ENCODE measurements around the gene MAPK13. TPM values are rescaled to one million over a fixed set of nuclear protein-coding genes. Genes with fewer than 3 reads are reported as not detected.

The MAPK13 gene
- total RNA-seq, 2 donors from 2014 or later: 7.0 to 10.1 TPM

DNA sequence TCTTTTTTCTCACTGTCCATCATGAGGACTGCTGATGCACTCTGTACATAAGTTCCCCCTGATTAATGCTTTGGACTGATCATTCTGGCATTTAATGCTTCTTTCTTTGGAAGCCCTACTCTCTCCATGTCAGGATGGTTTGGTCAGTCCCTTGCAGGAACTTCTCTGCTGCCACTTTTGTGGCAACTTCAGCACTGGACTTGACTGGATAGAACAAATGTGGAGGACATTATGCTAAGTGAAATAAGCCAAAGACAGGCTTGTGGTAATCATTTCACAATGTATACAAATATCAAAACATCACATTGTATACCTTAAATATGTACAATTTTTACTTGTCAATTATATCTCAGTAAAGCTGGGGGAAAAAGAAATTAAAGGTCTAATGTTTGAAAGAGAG is 54.0 kb downstream of the MAPK13 start:
- no peak for DNase-seq (ENCODE audit: low spot score)
- intact Hi-C loops (cut with DNase I): no loop called here

DNA sequence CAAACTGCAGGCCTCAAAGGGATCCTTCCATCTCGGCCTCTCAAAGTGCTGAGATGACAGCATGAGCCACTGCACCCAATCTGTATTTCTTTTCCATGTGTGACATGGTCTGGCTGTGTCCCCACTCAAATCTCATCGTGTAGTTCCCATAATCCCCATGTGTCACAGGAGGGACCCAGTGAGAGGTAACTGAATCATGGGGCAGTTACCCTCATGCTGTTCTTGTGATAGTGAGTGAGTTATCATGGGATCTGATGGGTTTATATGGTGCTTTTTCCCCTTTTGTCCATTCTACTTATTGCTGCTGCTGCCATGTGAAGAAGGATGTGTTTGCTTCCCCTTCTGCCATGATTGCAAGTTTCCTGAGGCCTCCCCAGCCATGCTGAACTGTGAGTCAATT is 55.9 kb downstream of the MAPK13 start:
- intact Hi-C loops (cut with DNase I): no loop called here
- no peak for DNase-seq (ENCODE audit: low spot score)

DNA sequence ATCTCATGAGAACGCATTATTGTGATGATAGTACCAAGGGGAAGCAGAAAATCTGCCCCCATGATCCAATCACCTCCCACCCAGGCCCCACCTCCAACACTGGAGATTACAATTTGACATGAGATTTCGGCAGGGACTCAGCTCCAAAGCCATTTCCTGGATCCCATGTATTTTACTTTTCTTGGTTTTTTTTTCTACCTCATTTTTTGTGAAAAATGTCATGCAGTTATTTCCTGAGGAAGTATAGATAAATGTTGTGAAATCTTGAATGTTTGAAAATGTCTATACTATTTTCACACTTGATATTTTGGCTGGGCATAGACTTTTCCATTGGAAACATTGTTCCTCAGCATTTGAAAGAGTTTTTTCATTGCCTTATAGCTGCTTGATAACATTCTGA is 57.1 kb downstream of the MAPK13 start:
- no peak for DNase-seq (ENCODE audit: low spot score)
- intact Hi-C loops (cut with DNase I): no loop called here

Other genes with a start within 250 kb of the MAPK13 start
- gene SRPK1, start 209.4 kb upstream of the MAPK13 start, total RNA-seq: 10 to 100 TPM; 29.0 to 30.7 TPM
- gene SLC26A8, start 105.9 kb upstream of the MAPK13 start, total RNA-seq: under 1 TPM; 0.24 to 0.42 TPM
- gene MAPK14, start 102.7 kb upstream of the MAPK13 start, total RNA-seq: 10 to 100 TPM; 43.5 to 44.3 TPM
- gene BRPF3, start 66.2 kb downstream of the MAPK13 start, total RNA-seq: 10 to 100 TPM; 16.2 to 22.8 TPM
- gene PNPLA1, start 139.5 kb downstream of the MAPK13 start, total RNA-seq: under 1 TPM; 0.14 to 0.19 TPM
- not detected for gene BNIP5, start 206.4 kb downstream of the MAPK13 start, total RNA-seq

Measured in posterior vena cava (tissue), 2 donors.